PC-9 (cell line): Measurements from ENCODE around the gene SLC5A5. TPM values are rescaled to one million over a fixed set of nuclear protein-coding genes. Genes with fewer than 3 reads are reported as not detected.

ENCODE experiments used
- BruUV-seq: library from RNA; stranded (reverse); fragments of 400-500 nt; replicated peaks from 2 replicates; lab custom pipeline; 2021; lab: Mats Ljungman, UMichigan
- CTCF ChIA-PET: fragments of 300-600 bp; sonication (Branson Sonifier 250); formaldehyde crosslinking; loops from one replicate; lab custom pipeline; 2022; ENCODE audit warnings: antibody characterized with exemption; lab: Charles Lee
- POLR2A ChIA-PET: fragments of 300-600 bp; sonication (Branson Sonifier 250); formaldehyde crosslinking; loops from one replicate; lab custom pipeline; 2022; ENCODE audit warnings: antibody characterized with exemption; ENCODE audit not compliant: unreplicated experiment; lab: Charles Lee
- DNase-seq, 2 experiments: peaks; one replicate each; pipeline versions ENCODE4 v3.0.0 to v3.0.0-alpha.2; 2015 to 2022; ENCODE audit warnings: mixed read lengths in 1 of 2
- H2AFZ ChIP-seq: fragments of 200-600 bp; sonication (generic); 2 replicates; pipeline ENCODE4 v1.8.1; 2017; ENCODE audit warnings: antibody characterized with exemption
- H3F3A ChIP-seq: fragments of 200-600 bp; sonication (generic); 2 replicates; pipeline ENCODE4 v1.8.1; 2017; ENCODE audit warnings: antibody characterized with exemption, mild to moderate bottlenecking, low read depth; ENCODE audit not compliant: insufficient read depth
- H3K27ac ChIP-seq: fragments of 200-600 bp; sonication (generic); 2 replicates; pipeline ENCODE4 v1.6.1; 2016; ENCODE audit warnings: mixed run types
- H3K27me3 ChIP-seq: fragments of 200-600 bp; sonication (generic); 2 replicates; pipeline ENCODE4 v1.6.1; 2016; ENCODE audit warnings: low read depth, mixed run types; ENCODE audit not compliant: insufficient read depth
- H3K36me3 ChIP-seq: fragments of 200-600 bp; sonication (generic); 2 replicates; pipeline ENCODE4 v1.6.1; 2016; ENCODE audit warnings: low read depth, mixed run types
- H3K4me1 ChIP-seq: fragments of 200-600 bp; sonication (generic); replicated peaks from 2 replicates; pipeline ENCODE4 v1.6.1; 2016; ENCODE audit warnings: mixed run types; ENCODE audit not compliant: insufficient read depth
- H3K4me2 ChIP-seq: fragments of 200-600 bp; sonication (generic); 2 replicates; pipeline ENCODE4 v1.6.1; 2017; ENCODE audit warnings: mixed run types
- H3K4me3 ChIP-seq: fragments of 200-600 bp; sonication (generic); 2 replicates; pipeline ENCODE4 v1.6.1; 2016; ENCODE audit warnings: mixed run types
- H3K79me2 ChIP-seq: fragments of 200-600 bp; sonication (generic); 2 replicates; pipeline ENCODE4 v1.6.1; 2017; ENCODE audit warnings: low read depth, mixed run types
- H3K9me2 ChIP-seq: fragments of 200-600 bp; sonication (generic); 2 replicates; pipeline ENCODE4 v1.8.1; 2017; ENCODE audit warnings: mild to moderate bottlenecking; ENCODE audit not compliant: insufficient read depth
- H3K9me3 ChIP-seq: fragments of 200-600 bp; sonication (generic); 2 replicates; pipeline ENCODE4 v1.8.1; 2016; ENCODE audit warnings: low read depth; ENCODE audit not compliant: insufficient read depth
- H4K20me1 ChIP-seq: fragments of 200-600 bp; sonication (generic); 2 replicates; pipeline ENCODE4 v1.8.1; 2017; ENCODE audit not compliant: insufficient read depth
- EZH2 ChIP-seq: fragments of 200-600 bp; sonication (generic); IDR thresholded peaks from 2 replicates; pipeline ENCODE4 v1.8.0; 2017; ENCODE audit warnings: antibody characterized with exemption, low read depth
- intact Hi-C: fragments of 100-400 bp; cut with micrococcal nuclease; formaldehyde crosslinking; loops from one replicate; pipeline ENCODE4 v1.10.0; 2022; ENCODE audit not compliant: unreplicated experiment
- total RNA-seq: library from RNA; stranded (reverse); gene quantifications from 2 replicates; pipeline ENCODE4 v1.2.3, GENCODE V29; 2021
- TF ChIP-seq, protein P1 (sequence below): fragments of 200-600 bp; sonication (generic); conservative IDR thresholded peaks from 2 replicates; pipeline ENCODE4 v1.6.1; 2017; ENCODE audit warnings: mixed run types, antibody characterized with exemption, mild to moderate bottlenecking, moderate library complexity

SLC5A5 gene
- total RNA-seq, 1 experiment from 2014 or later: not detected

- no TSS peak for BruUV-seq
- TF ChIP-seq, protein P1, sequence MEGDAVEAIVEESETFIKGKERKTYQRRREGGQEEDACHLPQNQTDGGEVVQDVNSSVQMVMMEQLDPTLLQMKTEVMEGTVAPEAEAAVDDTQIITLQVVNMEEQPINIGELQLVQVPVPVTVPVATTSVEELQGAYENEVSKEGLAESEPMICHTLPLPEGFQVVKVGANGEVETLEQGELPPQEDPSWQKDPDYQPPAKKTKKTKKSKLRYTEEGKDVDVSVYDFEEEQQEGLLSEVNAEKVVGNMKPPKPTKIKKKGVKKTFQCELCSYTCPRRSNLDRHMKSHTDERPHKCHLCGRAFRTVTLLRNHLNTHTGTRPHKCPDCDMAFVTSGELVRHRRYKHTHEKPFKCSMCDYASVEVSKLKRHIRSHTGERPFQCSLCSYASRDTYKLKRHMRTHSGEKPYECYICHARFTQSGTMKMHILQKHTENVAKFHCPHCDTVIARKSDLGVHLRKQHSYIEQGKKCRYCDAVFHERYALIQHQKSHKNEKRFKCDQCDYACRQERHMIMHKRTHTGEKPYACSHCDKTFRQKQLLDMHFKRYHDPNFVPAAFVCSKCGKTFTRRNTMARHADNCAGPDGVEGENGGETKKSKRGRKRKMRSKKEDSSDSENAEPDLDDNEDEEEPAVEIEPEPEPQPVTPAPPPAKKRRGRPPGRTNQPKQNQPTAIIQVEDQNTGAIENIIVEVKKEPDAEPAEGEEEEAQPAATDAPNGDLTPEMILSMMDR: no peak
- TF ChIP-seq EZH2: no peak
- ChIA-PET POLR2A (interaction anchor here (0.6 kb wide), 1 partner anchor 194 kb away, joined by 3 read pairs; no protein-coding TSS in a partner anchor), CTCF (interaction anchor here (3.3 kb wide), 1 partner anchor 64 kb away, joined by 39 read pairs; the partner anchor contains the start of gene CCDC124)
- no peaks in the 10 kb centered on the region for H3K79me2 ChIP-seq
- H4K20me1 ChIP-seq: peaks cover 16% of the 10 kb centered on the region
- intact Hi-C loops: no loop called here
- DNase-seq: no peak
- H2AFZ ChIP-seq: no peak overlapping the region
- no peak overlapping the region for H3K4me3 ChIP-seq
- peaks cover 17% of the 10 kb centered on the region for H3K4me1 ChIP-seq
- no peak overlapping the region for H3K27ac ChIP-seq
- H3K9me3 ChIP-seq: no peaks in the 10 kb centered on the region
- H3K36me3 ChIP-seq: peaks cover 3% of the 10 kb centered on the region
- H3F3A ChIP-seq: peaks cover 36% of the 10 kb centered on the region
- H3K27me3 ChIP-seq: peaks cover 4% of the 10 kb centered on the region; the same call in 1 of the 2 replicates
- no peaks in the 10 kb centered on the region for H3K9me2 ChIP-seq
- H3K4me2 ChIP-seq: no peak overlapping the region
Measured at GRCh38 chr19:17869114-17869608, 2.6 kb upstream of the SLC5A5 start.

DNA sequence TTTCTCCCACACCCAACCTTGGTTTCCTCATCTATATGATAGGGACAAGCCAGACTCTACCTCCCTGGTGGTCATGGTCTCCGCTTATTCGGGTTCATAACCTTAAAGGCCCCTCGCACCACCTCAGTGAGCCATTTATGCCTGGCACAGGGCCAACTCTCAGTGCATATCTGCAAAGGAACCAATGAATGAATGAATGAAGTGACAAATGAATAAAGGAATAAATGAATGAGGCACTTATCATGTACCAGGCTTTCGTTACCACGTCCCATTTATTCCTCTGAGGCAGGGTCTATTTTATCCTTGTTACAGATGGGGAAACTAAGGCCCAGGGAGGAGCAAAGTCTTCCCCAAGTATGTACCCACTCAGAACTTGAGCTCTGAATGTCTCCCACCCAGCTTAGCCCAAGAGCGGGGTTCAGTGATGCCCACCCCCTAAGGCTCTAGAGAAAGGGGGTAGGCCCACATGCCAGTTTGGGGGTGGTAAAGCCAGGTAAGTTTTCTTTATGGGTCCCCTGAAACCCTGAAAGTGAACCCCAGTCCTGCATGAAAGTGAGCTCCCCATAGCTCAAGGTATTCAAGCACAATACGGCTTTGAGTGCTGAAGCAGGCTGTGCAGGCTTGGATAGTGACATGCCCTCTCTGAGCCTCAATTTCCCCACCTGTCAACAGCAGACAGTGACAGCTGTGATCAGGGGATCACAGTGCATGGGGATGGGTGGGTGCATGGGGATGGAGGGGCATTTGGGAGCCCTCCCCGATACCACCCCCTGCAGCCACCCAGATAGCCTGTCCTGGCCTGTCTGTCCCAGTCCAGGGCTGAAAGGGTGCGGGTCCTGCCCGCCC lies 490 bp upstream of the SLC5A5 start:
- H3K36me3 ChIP-seq: no peaks in the 10 kb centered on the region
- ChIA-PET CTCF (interaction anchor here (0.7 to 3.3 kb wide), 5 partner anchors 12 to 287 kb away, joined by 3 to 39 read pairs (median 4); partner anchors contain the start of genes CCDC124 and IL12RB1), POLR2A (interaction anchor here (0.5 to 0.8 kb wide), 2 partner anchors 46 to 62 kb away, joined by 11 to 17 read pairs; partner anchors contain the start of gene CCDC124)
- intact Hi-C loops: loop anchor here (5.0 kb wide), 1 partner anchor 126 kb away; no protein-coding TSS in a partner anchor
- H3K9me3 ChIP-seq: no peaks in the 10 kb centered on the region
- BruUV-seq: no TSS peak
- no peak overlapping the region for H3K4me3 ChIP-seq
- no peak overlapping the region for H3K27ac ChIP-seq
- DNase-seq: no peak
- H4K20me1 ChIP-seq: no peaks in the 10 kb centered on the region
- no peaks in the 10 kb centered on the region for H3K9me2 ChIP-seq
- no peak overlapping the region for H2AFZ ChIP-seq
- H3K4me1 ChIP-seq: peaks cover 5% of the 10 kb centered on the region
- peaks cover 4% of the 10 kb centered on the region; the same call in 1 of the 2 replicates for H3K27me3 ChIP-seq
- H3F3A ChIP-seq: peaks cover 23% of the 10 kb centered on the region; the same call in 1 of the 2 replicates
- TF ChIP-seq EZH2: no peak
- TF ChIP-seq, protein P1: no peak
- H3K4me2 ChIP-seq: no peak overlapping the region
- no peaks in the 10 kb centered on the region for H3K79me2 ChIP-seq

GRCh38 chr19:17872251-17873001 lies 681 bp downstream of the SLC5A5 start:
- no peak for DNase-seq
- no peaks in the 10 kb centered on the region for H4K20me1 ChIP-seq
- H3K79me2 ChIP-seq: no peaks in the 10 kb centered on the region
- H3K36me3 ChIP-seq: no peaks in the 10 kb centered on the region
- no peak overlapping the region for H2AFZ ChIP-seq
- no TSS peak for BruUV-seq
- peaks cover 15% of the 10 kb centered on the region; the same call in 1 of the 2 replicates for H3F3A ChIP-seq
- TF ChIP-seq, protein P1: no peak
- no peak for TF ChIP-seq EZH2
- no peaks in the 10 kb centered on the region for H3K9me3 ChIP-seq
- intact Hi-C loops: loop anchor here (5.0 kb wide), 1 partner anchor 125 kb away; no protein-coding TSS in a partner anchor
- H3K9me2 ChIP-seq: no peaks in the 10 kb centered on the region
- H3K4me1 ChIP-seq: peaks cover 5% of the 10 kb centered on the region
- no peak overlapping the region for H3K4me3 ChIP-seq
- peaks cover 4% of the 10 kb centered on the region; the same call in 1 of the 2 replicates for H3K27me3 ChIP-seq
- no peak overlapping the region for H3K27ac ChIP-seq
- POLR2A ChIA-PET: no interaction called here
- CTCF ChIA-PET: interaction anchor here (3.3 kb wide), 1 partner anchor 61 kb away, joined by 39 read pairs; the partner anchor contains the start of gene CCDC124
- H3K4me2 ChIP-seq: no peak overlapping the region
